GM19467 (cell line): ENCODE measurements around the gene SAMD4A.
A peak's percentile ranks its signal among the peaks of the same experiment; 100 is the strongest.

Experiments used
- ATAC-seq: cut with Tn5 transposase; IDR thresholded peaks from one replicate; pipeline ENCODE4 v1.9.1; 2021; ENCODE audit warnings: mild to moderate bottlenecking, moderate library complexity; ENCODE audit not compliant: unreplicated experiment

The SAMD4A gene

DNA sequence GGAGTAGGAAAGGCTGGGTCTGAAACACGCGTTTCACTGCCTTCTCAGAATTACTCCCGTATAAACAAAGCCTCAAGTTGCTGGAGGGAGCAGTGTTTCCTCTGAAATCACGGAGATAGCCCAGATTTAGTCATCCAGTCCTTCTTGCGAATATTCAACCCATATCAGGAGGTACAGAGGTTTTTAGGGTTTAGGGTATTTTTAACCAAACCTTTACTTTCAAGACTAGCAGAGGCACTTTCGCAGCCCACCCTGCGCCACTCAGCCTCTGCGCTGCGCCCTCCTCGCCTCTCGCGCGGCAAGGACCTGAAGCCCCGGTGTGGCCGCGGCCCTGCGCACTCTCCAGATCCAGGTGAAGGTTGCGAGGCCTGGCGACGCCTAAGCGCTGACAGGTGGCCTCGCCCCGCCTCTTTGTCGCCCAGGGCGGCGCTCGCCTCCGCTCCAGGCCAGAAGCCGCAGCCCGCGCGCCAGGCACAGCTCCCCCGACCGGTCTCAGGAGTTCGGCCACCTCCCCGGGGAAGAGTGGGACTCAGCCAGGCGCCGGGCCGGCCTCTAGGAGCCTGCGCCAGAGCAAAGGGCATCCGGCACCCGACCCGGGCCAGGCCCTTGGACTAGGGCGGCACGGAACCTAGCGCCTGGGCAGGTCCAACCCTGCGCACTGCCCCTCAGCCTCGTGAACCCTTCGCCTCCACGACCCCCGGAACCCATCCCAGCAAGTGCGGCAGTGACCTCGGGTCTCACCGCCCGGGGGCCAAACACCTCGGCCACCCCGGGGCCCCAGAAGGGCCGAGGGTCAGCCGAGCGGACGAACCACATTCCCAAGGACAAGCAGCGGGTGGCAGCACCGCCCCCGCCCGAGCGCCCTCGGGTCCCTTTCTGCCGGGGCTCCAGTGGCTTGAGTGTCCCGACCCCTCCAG is 1.8 kb upstream of the SAMD4A start:
- peak; percentile 32 for ATAC-seq

- ATAC-seq: peak; percentile 46
Measured at GRCh38 chr14:54565785-54566409, 1.0 kb upstream of the SAMD4A start.

DNA sequence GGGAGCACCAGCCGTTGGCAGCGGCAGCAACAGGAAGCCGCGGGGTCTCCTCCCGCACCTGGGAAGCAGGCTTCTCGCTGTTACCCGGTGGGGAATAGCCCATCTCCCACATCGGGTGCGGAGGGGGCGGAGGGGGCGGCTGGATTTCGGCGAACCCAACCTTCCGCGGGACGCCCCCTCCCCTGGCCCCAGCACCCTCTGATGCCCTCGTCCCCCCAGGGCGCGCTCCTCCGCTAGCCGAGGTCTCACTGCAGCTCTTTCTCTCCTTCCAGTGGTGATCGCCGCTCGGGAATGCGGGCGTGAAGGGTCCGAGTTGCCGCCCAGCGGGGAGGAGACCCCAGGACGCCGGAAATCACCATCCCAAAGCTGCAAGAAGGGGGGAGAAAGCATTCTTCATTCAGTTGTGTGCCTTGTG is 303 bp downstream of the SAMD4A start:
- no peak for ATAC-seq

DNA sequence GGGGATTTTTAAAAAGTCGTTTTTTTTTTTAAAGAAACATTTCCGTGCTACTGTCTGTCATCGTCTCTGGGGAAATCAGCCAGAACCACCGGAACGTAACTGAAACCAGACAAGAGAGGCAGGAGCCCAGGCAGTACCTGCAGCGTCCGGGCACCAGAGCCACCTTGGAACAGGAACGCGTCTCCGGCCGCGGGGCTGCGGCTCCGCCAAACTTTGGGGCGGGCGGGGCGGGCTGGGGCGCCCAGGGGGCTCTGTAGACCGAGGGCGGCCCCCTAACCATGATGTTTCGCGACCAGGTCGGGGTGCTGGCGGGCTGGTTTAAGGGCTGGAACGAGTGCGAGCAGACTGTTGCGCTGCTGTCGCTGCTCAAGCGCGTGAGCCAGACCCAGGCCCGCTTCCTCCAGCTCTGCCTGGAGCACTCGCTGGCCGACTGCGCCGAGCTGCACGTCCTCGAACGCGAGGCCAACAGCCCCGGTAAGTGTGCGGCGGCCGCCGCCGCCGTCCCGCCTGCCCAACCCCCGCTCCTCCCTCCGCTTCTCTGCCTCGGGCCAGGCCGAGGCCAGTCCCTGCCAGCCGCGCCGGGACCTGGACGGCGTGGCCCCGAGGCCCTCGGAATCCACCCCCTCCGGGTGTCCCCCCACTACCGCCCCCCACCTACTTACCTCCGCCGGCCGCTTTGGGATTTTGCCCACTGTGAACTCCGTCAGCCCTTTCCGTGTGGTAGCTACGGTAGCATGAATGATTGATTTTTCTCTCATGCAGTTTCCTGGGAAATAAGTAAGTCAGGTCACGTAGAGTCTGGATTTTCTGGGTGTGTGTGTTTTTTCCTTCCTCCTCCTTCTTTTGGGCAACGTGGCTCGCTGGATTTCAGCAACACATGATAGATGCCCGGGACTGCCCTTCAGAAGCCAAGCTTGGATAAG is 972 bp downstream of the SAMD4A start:
- no peak for ATAC-seq

DNA sequence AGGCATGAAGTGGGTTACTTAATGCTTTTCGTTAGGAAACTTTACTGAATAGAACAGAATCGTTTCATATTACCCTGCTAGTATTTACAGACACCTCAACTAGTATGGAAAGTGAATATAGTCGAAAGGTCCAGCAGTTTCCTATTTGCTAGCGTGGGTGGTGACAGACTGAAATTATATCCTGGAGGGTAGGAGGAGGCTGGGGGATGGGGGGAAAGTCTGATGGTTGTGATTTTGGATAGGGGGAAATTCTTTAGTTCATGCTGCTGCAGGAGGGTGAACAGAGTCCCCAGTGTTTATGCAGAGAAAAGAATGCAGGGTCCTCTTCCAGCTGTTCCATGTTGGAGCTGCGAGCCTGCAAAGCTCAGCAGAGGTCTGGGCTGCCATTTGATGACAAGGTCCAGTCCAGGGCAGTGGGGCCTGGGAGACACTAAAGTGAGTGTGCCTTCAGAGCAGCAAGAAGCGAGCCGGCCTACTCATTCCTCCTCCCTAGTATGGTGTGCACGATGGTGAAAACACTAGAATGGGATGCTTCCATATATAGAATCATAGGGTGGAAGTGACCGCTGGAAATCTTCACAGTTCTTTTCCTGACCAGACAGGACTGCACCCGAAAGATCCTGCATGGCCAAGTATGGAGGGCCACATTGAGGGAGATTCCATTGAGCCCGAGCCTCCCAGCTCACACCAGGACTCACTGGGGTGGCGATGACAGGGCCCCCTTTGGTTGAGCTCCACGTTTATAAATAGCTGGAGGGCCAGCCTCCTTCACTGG is 2.1 kb downstream of the SAMD4A start:
- no peak for ATAC-seq

DNA sequence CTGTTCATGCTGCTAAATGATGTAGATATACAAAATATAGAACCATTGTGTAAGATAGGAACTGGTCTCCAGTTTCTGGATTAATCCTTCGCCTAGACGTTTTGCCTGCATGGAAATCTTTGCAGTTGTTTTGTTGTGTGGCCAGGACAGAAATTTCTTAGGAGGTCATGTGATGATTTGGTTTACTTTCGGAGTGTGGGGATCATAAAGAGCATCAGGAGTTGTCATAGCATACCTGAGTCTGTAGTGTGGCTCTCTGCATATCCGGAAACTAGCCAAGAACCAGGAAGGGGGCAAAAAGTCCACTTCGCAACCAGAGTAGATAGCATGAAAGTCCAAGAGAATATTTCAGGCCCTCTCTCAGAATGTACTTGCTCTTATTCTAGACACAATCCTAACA is 3.1 kb downstream of the SAMD4A start:
- no peak for ATAC-seq

DNA sequence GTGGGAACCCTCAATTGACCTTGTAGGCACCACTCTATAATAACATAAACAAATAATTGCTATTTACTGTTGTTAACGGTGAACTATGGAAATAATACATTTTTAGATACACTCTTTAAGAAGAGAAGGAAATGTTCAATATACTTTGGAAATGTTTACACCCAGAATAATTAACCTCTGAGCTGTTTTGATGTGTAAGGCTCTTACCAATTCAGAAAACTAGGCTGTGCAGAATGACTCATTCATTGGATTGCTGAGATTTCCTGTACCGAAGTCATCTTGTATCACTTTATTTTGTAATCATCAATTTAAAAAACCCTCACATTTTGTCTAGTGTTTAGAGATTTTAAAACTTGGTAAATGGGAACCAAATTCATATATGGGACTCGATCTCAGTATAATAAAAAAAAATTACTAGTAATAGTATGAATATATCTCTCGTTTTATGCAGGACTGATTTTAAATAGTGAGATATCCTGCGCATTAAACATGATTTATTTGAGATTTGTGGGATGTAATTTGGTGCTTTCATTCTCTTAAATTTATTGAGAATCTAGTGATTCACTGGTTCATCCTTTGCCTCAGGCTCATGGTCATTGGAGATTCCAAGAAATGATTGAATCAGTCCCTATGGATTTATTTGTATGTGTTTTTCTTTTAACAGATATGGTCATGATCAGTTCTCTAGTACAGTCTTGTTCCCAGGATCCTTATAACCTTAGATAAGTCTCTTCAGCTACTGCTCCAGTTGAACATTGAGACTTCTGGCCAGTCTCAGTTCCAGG is 3.9 kb downstream of the SAMD4A start:
- ATAC-seq: no peak

DNA sequence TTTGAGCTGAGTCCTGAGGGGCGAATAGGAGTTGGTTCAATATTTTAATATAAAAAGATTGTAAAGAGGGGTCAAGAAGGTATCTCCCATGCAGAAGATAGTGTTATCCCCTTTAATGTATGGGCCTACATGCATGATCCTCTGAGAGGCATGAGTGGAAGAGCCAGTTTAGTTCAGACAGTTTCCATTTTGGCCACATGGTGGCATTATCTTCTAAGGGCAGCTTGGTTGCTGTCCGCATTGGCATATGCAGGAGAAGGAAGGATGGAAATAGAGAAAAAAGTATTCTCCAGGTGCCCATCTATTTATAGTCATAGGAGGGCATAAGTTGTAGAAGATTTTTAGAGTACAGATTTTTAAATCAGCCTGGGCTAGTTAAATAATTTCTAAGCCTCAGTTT is 5.4 kb downstream of the SAMD4A start:
- ATAC-seq: no peak

- no peak for ATAC-seq
Measured at GRCh38 chr14:54574528-54574927, 7.6 kb downstream of the SAMD4A start.

DNA sequence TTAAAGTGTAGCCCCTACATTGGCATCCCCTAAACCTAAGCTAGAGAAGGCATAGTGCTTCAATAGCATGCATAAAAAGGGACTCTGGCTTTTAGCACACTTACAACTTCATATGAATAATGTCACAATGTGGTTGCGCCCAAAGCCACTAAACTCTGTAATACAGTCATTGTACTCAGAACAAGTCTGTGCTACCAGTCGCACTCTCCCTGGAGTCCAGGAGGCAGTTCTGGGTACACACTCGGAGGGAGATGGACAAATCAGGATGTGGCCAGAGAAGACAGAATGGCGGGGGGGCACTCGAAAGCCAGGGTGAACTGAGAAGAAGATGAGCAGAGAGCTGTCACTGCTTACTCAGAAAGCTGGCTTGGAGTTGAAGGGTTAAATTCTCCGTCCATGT is 10.6 kb downstream of the SAMD4A start:
- ATAC-seq: no peak

- no peak for ATAC-seq
Measured at GRCh38 chr14:54577977-54578376, 11.0 kb downstream of the SAMD4A start.

DNA sequence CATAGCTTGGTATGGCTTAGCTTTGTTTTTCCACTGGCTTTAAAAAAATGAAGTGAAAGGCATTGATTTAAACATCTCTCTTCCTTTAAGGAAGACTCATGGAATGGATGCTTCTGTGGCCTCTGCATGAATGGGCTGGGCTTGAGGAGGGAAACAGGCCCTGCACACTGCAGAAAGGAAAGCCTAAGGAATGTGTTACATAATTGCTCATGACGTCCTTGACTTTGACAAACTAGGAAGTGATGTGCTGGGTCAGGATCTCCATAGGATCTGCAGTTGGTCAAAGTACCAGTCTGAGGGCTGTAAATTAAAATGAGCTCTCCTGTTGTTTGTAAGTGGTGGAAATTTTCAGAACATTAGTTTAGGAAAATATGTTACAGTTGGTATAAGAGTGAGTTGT is 12.7 kb downstream of the SAMD4A start:
- no peak for ATAC-seq

GRCh38 chr14:54580933-54581332 is 14.0 kb downstream of the SAMD4A start:
- no peak for ATAC-seq

- ATAC-seq: no peak
Measured at GRCh38 chr14:54582334-54582733, 15.4 kb downstream of the SAMD4A start.

DNA sequence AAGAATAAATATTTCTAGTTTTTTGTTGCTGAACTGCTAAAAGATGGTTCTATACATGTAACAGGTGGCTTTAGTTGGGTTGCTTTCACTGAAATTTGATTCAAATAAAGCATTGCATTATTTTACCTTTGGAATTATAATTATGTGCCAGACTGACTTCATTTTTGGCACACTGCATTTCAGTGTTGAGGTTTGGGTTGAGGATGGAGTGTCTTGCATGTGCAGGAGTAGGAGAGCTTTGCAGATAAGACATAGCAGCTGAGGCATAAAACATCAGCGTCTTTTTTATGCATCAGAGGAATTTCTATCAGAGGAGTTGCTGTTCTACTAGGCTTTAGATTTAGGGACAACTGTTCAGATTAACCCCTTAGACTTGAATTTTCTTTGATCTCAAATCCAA is 17.2 kb downstream of the SAMD4A start:
- no peak for ATAC-seq

- no peak for ATAC-seq
Measured at GRCh38 chr14:54585214-54585613, 18.3 kb downstream of the SAMD4A start.

- ATAC-seq: no peak
Measured at GRCh38 chr14:54589076-54589475, 22.1 kb downstream of the SAMD4A start.

DNA sequence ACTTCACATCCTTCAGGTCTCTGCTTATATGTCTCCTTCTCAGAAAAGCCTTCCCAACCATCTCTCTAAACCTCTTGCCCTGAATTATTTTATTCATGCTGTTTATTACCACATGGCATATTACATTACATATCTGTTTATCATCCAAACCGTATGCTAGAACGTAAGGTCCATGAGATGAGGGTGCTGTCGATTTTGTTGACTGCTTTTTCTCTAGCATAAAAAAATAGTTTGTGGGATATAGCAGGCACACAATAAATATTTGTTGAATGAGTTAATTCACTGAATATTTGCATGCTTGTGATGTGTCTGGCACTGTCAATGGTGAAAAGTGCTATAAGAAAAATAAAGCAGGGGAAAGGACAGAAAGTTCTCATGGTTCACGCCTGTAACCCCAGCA is 22.9 kb downstream of the SAMD4A start:
- ATAC-seq: no peak

GRCh38 chr14:54590481-54590880 is 23.6 kb downstream of the SAMD4A start:
- no peak for ATAC-seq

DNA sequence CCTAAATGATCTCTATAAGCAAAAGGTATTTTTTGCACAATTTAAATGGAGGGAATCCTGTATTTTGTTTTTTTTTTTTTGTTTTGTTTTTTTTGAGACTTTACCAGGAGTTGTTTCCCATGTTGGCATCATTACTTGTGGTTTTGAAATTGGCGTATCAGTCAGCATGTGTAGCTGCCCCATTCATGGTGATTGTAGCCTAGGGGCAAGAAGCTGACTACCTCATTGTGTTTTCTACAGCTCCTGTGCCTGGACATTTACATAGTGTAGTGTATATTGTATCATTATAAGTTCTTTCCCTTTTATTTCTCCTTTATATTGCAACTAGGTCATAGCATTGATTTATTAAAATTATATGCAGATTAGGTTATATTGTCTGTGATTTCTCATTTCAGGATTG is 24.5 kb downstream of the SAMD4A start:
- ATAC-seq: no peak
